Gastroesophageal sphincter (tissue), 3 donors: ENCODE results near the gene NOP14.

Source experiments
- CTCF ChIP-seq, 4 experiments: fragments of 200-600 bp in 2 of 4; fragments of 450-650 bp in 2 of 4; sonication (generic) in 1 of 4; IDR thresholded peaks; one replicate each; pipeline ENCODE4 v1.5.1; 2017 to 2019; ENCODE audit warnings: antibody characterized with exemption in 4 of 4, mild to moderate bottlenecking in 2 of 4, moderate library complexity in 2 of 4
- EP300 ChIP-seq: sonication (generic); formaldehyde crosslinking; IDR thresholded peaks from one replicate; pipeline ENCODE4 v1.6.1; 2017; ENCODE audit warnings: antibody characterized with exemption, mild to moderate bottlenecking
- POLR2A ChIP-seq, 2 donors: fragments of 450-650 bp; IDR thresholded peaks; one replicate each; pipeline ENCODE4 v1.6.1; 2017; ENCODE audit warnings: antibody characterized with exemption in 2 of 2, mild to moderate bottlenecking in 2 of 2, moderate library complexity in 1 of 2
- POLR2AphosphoS5 ChIP-seq: sonication (generic); formaldehyde crosslinking; IDR thresholded peaks from one replicate; pipeline ENCODE4 v1.6.1; 2017; ENCODE audit warnings: antibody characterized with exemption

- no peak for TF ChIP-seq POLR2A (IDR thresholded peaks at IDR 0.05)
- TF ChIP-seq CTCF (IDR thresholded peaks at IDR 0.05), result no peak
- TF ChIP-seq EP300, result no peak
- TF ChIP-seq POLR2AphosphoS5, result peak; percentile 1
These were observed 26.4 kb downstream of the NOP14 start for GRCh38 chr4:2936773-2937145.
